ENCODE results near the gene ALK.

ALK gene

DNA sequence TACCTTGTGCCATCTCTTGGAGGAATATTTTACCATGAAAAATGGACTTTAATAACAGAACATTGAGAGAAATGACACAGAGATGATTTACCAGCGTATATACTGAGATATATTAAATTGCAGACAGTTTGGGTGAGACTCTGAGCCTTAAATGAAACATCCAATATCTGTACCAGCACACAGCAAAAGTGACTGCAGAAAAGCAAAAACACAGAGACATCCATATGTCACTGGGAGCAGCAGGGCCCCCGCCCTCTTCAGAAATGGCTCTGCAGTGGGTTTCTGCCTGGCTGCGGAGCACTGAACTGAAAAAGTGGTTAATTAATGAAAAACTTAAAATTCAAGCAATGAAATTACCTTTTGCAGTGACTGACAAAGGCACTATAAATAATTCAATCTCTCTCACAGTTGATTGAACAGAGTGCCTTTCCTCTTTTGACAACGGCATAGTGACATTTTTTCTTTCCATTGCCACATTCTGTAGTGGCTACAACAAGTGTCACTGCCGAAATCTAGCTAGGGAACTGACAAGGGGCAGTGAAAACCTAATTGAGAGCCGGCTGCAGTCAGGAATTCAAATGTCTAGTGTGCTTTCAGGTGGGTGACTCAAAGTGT is 353.4 kb downstream of the ALK start:
- H3K4me3 Mint-ChIP-seq = no peak overlapping the region
- no peaks in the 10 kb centered on the region for H3K36me3 Mint-ChIP-seq
- no peak overlapping the region for H3K27ac Mint-ChIP-seq
- no peaks in the 10 kb centered on the region for H3K9me3 Mint-ChIP-seq (ENCODE audit: low read depth)
- H3K4me1 Mint-ChIP-seq (ENCODE audit: low read depth) = no peaks in the 10 kb centered on the region
- H3K27me3 Mint-ChIP-seq = no peaks in the 10 kb centered on the region

DNA sequence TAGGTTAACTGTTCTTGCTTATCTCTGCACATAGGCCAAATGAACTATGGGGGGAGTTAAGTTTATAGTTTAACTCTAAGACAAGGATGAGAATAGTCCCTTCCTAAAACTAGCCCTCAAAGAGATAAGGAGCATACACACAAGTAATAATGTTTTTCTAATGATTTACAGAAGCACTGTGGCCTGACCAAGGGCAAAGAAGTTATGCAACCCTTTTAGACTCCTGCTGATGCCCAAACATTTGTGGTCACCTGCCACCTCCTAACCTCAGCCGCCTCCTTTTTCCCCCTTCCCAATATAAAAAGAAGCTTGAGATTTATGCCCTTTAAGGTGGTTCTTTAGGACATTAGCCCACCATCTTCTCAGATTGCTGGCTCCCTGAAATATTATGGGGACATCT is 357.7 kb downstream of the ALK start:
- Mint-ChIP-seq H3K36me3 (no peaks in the 10 kb centered on the region), H3K9me3 (ENCODE audit: low read depth) (no peaks in the 10 kb centered on the region), H3K4me1 (ENCODE audit: low read depth) (no peaks in the 10 kb centered on the region), H3K4me3 (no peak overlapping the region), H3K27ac (no peak overlapping the region), H3K27me3 (no peaks in the 10 kb centered on the region)

DNA sequence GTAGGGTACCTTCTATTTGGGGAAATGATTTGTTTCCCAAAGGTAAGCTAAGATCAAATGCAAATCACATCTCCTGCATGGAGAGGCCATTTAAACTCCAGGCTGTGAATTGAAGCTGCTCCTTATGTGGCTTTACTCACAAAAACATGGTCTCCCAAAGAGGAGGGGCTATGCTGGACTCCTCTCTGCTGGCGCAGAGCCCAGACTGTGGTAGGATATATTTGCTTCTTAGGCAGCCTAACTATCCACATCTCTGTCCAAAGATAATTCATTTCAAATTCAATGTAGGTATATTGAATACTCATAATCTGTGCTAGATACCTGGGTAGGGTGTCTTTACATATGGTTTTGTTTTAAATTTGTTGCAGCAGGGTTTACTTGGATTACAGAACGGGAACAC is 358.5 kb downstream of the ALK start:
- Mint-ChIP-seq H3K27me3 (peaks cover 2% of the 10 kb centered on the region), H3K9me3 (ENCODE audit: low read depth) (no peaks in the 10 kb centered on the region), H3K27ac (no peak overlapping the region), H3K4me3 (no peak overlapping the region), H3K36me3 (no peaks in the 10 kb centered on the region), H3K4me1 (ENCODE audit: low read depth) (no peaks in the 10 kb centered on the region)

DNA sequence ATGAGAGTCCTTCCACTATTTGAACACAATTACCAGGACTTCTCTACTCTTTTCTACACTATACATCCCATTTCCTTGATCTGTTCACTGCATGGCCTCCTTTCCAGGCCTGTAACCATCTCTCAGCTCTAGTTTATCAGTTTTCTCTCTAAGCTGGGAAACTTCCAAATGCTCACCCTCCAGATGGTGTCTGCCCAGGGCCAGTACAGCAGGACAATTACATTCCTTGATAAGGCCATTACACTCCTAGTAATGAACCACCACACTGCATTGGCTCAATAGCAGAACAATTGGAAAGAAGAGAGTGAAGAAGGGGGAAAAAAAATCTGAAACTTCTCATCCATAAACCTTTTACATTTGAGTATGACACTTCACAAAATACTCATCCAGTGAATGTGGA is 359.1 kb downstream of the ALK start:
- H3K4me3 Mint-ChIP-seq = no peak overlapping the region
- H3K27ac Mint-ChIP-seq = no peak overlapping the region
- H3K9me3 Mint-ChIP-seq (ENCODE audit: low read depth) = no peaks in the 10 kb centered on the region

DNA sequence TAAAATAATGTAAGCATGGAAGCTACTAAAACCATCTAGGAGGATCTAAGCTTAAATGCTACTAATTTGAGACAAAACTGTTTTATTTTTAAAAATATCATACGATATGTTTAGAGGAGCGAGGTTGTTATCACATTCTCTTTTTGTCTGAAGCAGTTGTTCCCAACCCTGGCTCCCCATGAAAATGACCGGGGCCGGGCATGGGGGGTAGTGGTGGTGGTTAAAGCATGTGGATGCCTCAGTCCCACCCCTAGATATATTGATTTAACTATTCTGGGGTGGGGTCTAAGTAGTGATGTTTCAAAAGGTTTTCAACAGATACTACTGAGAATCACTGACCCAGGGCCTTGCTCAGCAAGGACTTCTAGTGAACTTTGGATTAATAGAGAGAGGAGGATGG is 359.8 kb downstream of the ALK start:
- no peaks in the 10 kb centered on the region for H3K36me3 Mint-ChIP-seq

More for the DNA sequence above, 359.1 kb downstream of the ALK start:
- H3K4me1 Mint-ChIP-seq (ENCODE audit: low read depth) = no peaks in the 10 kb centered on the region
- H3K27me3 Mint-ChIP-seq = peaks cover 2% of the 10 kb centered on the region
- H3K36me3 Mint-ChIP-seq = no peaks in the 10 kb centered on the region

DNA sequence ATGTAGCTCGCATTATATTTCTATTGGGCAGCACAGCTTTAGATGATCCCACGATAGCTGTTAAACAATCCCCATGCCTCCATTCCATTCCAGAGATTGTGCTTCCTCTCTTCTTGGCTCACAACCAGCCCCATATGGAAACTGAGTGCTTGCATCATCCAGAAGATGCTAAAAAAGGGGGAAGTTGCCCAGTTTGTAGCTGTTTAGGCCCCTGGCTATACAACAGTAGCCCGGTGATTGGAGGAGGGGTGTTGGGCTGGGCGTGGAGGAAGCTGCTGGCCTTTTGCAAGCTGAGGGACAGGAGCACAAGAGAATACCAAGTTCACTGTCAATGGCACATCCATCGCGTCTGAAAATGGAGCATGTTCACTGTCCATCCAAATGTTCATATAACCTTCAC is 360.2 kb downstream of the ALK start:
- H3K27ac Mint-ChIP-seq = no peak overlapping the region
- no peak overlapping the region for H3K4me3 Mint-ChIP-seq
- H3K4me1 Mint-ChIP-seq (ENCODE audit: low read depth) = no peaks in the 10 kb centered on the region
- no peaks in the 10 kb centered on the region for H3K9me3 Mint-ChIP-seq (ENCODE audit: low read depth)
- no peaks in the 10 kb centered on the region for H3K36me3 Mint-ChIP-seq
- peaks cover 2% of the 10 kb centered on the region for H3K27me3 Mint-ChIP-seq

More for the DNA sequence above, 359.8 kb downstream of the ALK start:
- no peak overlapping the region for H3K27ac Mint-ChIP-seq
- H3K4me3 Mint-ChIP-seq = no peak overlapping the region
- H3K4me1 Mint-ChIP-seq (ENCODE audit: low read depth) = no peaks in the 10 kb centered on the region
- H3K27me3 Mint-ChIP-seq = peaks cover 2% of the 10 kb centered on the region
- no peaks in the 10 kb centered on the region for H3K9me3 Mint-ChIP-seq (ENCODE audit: low read depth)

DNA sequence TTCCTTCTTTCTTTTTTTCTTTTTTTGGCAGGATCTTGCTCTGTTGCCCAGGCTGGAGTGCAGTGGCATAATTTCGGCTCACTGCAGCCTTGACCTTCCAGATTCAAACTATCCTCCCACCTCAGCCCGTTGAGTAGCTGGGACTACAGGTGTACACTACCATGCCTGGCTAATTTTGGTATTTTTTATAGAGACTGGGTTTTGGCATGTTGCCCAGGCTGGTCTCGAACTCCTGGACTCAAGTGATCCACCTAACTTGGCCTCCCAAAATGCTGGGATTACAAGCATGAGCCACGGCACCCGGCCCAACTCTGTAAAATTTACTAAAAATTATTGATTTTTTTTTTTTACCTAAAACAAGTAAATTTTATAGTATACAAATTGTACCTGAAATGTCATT is 360.8 kb downstream of the ALK start:
- no peaks in the 10 kb centered on the region for H3K9me3 Mint-ChIP-seq (ENCODE audit: low read depth)
- H3K36me3 Mint-ChIP-seq = no peaks in the 10 kb centered on the region
- peaks cover 3% of the 10 kb centered on the region for H3K27me3 Mint-ChIP-seq
- no peak overlapping the region for H3K27ac Mint-ChIP-seq
- H3K4me1 Mint-ChIP-seq (ENCODE audit: low read depth) = no peaks in the 10 kb centered on the region
- H3K4me3 Mint-ChIP-seq = no peak overlapping the region

DNA sequence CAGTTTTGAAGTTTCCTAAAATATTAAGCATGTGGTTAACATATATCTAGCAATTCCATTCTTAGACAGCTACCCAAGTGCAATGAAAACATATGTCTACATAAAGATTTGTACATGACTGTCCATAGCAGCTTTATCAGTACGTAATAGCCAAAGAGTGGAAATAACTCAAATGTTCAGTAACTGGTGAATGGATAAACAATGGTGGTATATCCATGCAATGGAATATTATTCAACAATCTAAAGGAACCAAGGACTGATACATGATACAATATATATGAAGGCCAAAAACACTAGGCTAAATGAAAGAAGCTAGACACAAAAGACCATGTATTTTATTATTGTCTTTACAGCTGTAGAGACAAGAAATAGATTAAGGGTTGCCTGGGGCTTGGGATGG is 361.4 kb downstream of the ALK start:
- Mint-ChIP-seq H3K9me3 (ENCODE audit: low read depth) (no peaks in the 10 kb centered on the region), H3K27ac (no peak overlapping the region), H3K27me3 (peaks cover 5% of the 10 kb centered on the region), H3K36me3 (no peaks in the 10 kb centered on the region), H3K4me3 (no peak overlapping the region), H3K4me1 (ENCODE audit: low read depth) (no peaks in the 10 kb centered on the region)

DNA sequence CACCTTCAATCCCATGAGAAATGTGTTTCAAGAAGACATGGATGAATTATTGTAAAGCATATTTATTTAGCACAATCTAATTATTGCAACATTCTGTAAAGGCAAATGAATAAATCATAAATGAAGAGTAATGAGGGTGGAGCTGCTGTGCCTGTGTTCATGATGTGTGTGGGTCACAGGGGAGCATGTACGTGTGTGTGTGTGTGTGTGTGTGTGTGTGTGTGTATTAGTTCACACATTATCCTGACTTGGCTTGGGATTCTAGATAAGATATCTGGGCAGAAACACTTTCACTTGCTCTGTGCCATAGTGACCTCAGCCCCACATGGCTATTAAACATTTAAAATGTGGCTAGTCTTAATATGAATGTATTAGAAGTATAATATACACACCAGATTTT is 361.8 kb downstream of the ALK start:
- Mint-ChIP-seq H3K27me3 (peaks cover 6% of the 10 kb centered on the region), H3K4me1 (ENCODE audit: low read depth) (no peaks in the 10 kb centered on the region)

DNA sequence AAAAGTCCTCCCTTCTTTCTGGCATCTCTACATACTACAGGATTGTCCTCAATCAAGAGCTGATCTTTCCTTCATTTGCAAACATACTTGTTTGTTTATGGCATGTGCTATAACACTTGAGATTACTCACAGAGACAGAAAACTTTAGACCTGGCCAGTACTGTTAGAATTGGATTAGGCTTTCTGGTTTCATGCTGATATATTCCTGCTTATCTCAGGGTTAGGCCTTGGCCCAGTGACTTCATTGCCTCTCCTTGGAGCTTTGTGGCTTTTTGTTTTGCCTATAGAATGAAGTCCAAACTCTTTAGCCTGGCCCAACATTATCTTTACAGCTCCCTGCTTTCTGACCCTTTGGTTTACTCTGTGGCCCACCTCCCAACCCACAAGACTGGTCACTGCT is 363.3 kb downstream of the ALK start:
- H3K4me1 Mint-ChIP-seq (ENCODE audit: low read depth) = no peaks in the 10 kb centered on the region
- H3K4me3 Mint-ChIP-seq = no peak overlapping the region
- H3K36me3 Mint-ChIP-seq = no peaks in the 10 kb centered on the region
- H3K9me3 Mint-ChIP-seq (ENCODE audit: low read depth) = no peaks in the 10 kb centered on the region
- H3K27me3 Mint-ChIP-seq = peaks cover 9% of the 10 kb centered on the region
- H3K27ac Mint-ChIP-seq = no peak overlapping the region

More for the DNA sequence above, 361.8 kb downstream of the ALK start:
- H3K27ac Mint-ChIP-seq = no peak overlapping the region
- no peaks in the 10 kb centered on the region for H3K9me3 Mint-ChIP-seq (ENCODE audit: low read depth)
- no peaks in the 10 kb centered on the region for H3K36me3 Mint-ChIP-seq
- H3K4me3 Mint-ChIP-seq = no peak overlapping the region

DNA sequence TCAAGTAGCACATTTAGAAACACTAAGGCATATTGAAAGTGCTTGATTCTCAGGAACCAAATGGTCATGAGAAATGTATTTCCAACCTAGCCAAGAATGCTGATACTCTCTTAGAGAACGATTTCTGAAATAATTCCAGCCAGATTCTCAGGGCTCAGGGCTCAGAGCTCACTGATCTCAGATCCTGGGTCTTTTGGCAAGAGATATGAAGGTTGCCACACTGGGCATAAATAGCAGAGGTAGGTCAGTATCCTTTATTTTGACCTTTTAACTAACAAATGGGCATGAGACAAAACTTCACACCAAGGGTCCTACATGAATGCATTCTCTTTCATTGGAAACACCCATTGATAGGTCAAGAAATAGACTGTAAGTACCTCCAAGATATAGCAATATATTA is 364.1 kb downstream of the ALK start:
- no peaks in the 10 kb centered on the region for H3K9me3 Mint-ChIP-seq (ENCODE audit: low read depth)
- H3K4me3 Mint-ChIP-seq = no peak overlapping the region
- no peaks in the 10 kb centered on the region for H3K4me1 Mint-ChIP-seq (ENCODE audit: low read depth)
- H3K27ac Mint-ChIP-seq = no peak overlapping the region
- H3K27me3 Mint-ChIP-seq = peaks cover 9% of the 10 kb centered on the region
- no peaks in the 10 kb centered on the region for H3K36me3 Mint-ChIP-seq

DNA sequence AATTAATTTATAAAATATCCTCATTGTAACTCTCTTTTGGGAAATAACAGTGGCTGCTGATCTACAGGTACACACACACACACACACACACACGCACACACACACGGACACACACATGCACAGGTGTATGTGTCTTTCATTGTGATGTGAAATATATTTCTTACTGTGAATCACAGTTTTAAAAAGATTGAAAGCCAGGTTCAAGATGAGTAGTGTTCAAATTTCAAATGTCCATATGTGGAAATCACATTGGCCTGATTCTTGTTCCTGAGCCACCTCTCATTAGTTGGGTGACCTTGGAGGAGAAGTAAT is 372.4 kb downstream of the ALK start:
- no peak overlapping the region for H3K27ac Mint-ChIP-seq
- H3K36me3 Mint-ChIP-seq = no peaks in the 10 kb centered on the region
- no peaks in the 10 kb centered on the region for H3K9me3 Mint-ChIP-seq (ENCODE audit: low read depth)
- no peak overlapping the region for H3K4me3 Mint-ChIP-seq
- peaks cover 14% of the 10 kb centered on the region for H3K27me3 Mint-ChIP-seq
- H3K4me1 Mint-ChIP-seq (ENCODE audit: low read depth) = no peaks in the 10 kb centered on the region

DNA sequence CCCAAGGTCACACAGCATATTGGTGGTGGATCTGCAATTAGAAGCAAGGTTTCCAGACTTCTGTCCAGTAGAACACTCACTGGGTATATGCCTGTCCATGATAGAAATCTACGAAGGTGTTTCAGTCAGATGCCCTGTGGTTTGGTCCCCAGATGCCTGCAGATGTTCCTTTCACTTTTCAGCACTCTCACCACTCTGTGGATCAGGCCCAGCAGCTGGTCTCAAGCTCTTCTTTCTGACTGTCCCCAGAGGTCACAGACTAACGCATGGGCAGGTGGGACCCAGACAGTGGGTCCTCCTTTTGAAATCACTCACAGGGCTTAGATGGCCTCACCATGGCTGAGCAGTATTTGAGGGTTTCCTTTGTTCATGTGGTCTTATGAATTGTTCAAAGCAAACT is 376.5 kb downstream of the ALK start:
- Mint-ChIP-seq H3K27ac (no peak overlapping the region), H3K4me1 (ENCODE audit: low read depth) (no peaks in the 10 kb centered on the region), H3K9me3 (ENCODE audit: low read depth) (no peaks in the 10 kb centered on the region), H3K4me3 (no peak overlapping the region), H3K27me3 (peaks cover 16% of the 10 kb centered on the region), H3K36me3 (no peaks in the 10 kb centered on the region)

DNA sequence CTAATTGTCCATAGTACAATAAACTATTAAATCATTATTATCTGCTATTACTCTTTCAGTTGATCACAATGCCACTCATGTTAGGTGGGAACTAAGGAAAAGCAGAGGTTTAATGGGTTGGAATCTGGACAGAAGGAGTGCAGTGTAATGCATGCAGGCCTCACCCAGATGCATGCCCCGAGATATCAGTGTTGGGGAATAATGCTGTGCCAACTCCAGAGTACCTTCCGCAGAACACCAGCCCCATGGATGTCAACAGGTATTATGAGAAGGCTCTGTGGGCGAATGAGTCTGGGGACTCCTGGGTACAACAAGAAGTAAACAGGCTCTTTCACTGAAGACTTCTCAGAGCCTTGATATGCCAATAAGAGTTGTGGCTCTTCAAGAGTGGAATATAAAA is 377.4 kb downstream of the ALK start:
- Mint-ChIP-seq H3K27me3 (peaks cover 16% of the 10 kb centered on the region), H3K4me1 (ENCODE audit: low read depth) (no peaks in the 10 kb centered on the region), H3K4me3 (no peak overlapping the region)

DNA sequence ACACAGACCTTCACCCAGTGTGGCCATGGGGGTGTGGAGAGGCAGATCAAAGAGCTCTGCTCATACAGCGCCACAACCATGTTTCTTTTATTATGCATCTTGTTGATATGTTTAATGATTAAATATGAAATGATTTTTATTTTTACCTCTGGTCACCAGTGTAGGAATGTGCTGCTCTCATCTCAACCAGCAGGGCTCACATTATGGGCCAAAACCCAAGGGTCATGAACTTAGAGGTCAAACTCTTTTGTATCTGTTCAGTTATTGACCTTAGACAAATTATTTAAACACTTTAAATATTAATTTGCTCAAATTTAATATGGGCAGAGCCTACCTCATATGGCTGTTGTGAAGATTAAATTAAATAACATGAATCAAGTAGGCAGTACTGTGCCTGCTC is 386.2 kb downstream of the ALK start:
- Mint-ChIP-seq H3K4me3 (no peak overlapping the region), H3K36me3 (no peaks in the 10 kb centered on the region), H3K9me3 (ENCODE audit: low read depth) (no peaks in the 10 kb centered on the region), H3K4me1 (ENCODE audit: low read depth) (no peaks in the 10 kb centered on the region), H3K27me3 (peaks cover 1% of the 10 kb centered on the region), H3K27ac (no peak overlapping the region)

More for the DNA sequence above, 377.4 kb downstream of the ALK start:
- H3K27ac Mint-ChIP-seq = no peak overlapping the region
- H3K9me3 Mint-ChIP-seq (ENCODE audit: low read depth) = no peaks in the 10 kb centered on the region
- H3K36me3 Mint-ChIP-seq = no peaks in the 10 kb centered on the region

DNA sequence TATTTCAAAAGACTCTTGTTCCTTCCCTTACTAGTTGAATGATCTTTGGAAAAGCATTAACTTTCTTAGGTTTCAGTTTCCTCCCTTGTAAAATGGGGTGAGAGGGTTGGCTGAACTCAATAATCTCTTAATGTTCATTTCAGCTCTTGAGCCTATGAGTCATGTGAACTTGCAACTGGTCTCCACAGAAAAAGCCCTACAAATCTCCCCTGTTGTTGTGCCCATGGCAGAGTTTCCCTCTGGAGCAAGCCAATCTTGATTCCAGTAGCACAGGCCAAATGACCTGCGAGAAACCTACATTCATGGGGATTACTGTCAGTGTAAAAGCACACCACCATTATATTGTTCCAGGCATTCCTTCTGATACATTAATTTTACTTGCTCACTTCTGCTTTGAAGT is 388.9 kb downstream of the ALK start:
- Mint-ChIP-seq H3K27me3 (peaks cover 1% of the 10 kb centered on the region), H3K4me3 (no peak overlapping the region), H3K27ac (no peak overlapping the region), H3K36me3 (no peaks in the 10 kb centered on the region), H3K4me1 (ENCODE audit: low read depth) (peaks cover 4% of the 10 kb centered on the region), H3K9me3 (ENCODE audit: low read depth) (no peaks in the 10 kb centered on the region)
